ENCODE measurements around the gene PRLR. TPM values are rescaled to one million over a fixed set of nuclear protein-coding genes. Genes with fewer than 3 reads are reported as not detected.

The PRLR gene
- total RNA-seq, 4 donors from 2014 or later, result 0.98 to 4.0 (median 1.6) TPM

GRCh38 chr5:35252963-35253362, 22.7 kb upstream of the PRLR start:
- no peak for TF ChIP-seq CTCF (IDR thresholded peaks at IDR 0.05; ENCODE audit: low read depth)

GRCh38 chr5:35248843-35249780, 18.8 kb upstream of the PRLR start:
- no peak for TF ChIP-seq CTCF (IDR thresholded peaks at IDR 0.05; ENCODE audit: low read depth)

- TF ChIP-seq CTCF (IDR thresholded peaks at IDR 0.05; ENCODE audit: low read depth), result no peak
These were observed 17.4 kb upstream of the PRLR start for GRCh38 chr5:35247648-35248034.

- no peak for TF ChIP-seq CTCF (IDR thresholded peaks at IDR 0.05; ENCODE audit: low read depth)
These were observed 16.8 kb upstream of the PRLR start for GRCh38 chr5:35246900-35247647.

GRCh38 chr5:35246411-35246810, 16.1 kb upstream of the PRLR start:
- no peak for TF ChIP-seq CTCF (IDR thresholded peaks at IDR 0.05; ENCODE audit: low read depth)

GRCh38 chr5:35244171-35244570, 13.9 kb upstream of the PRLR start:
- TF ChIP-seq CTCF (IDR thresholded peaks at IDR 0.05; ENCODE audit: low read depth), result no peak

GRCh38 chr5:35242702-35243258, 12.5 kb upstream of the PRLR start:
- TF ChIP-seq CTCF (IDR thresholded peaks at IDR 0.05; ENCODE audit: low read depth), result no peak
